GM10266 (cell line): Measurements from ENCODE around the gene KRT74.

Experiments used
- DNase-seq: peaks from one replicate; pipeline ENCODE4 v3.0.0; 2012; ENCODE audit errors: extremely low spot score
- CTCF ChIP-seq: IDR thresholded peaks from 2 replicates; pipeline ENCODE4 v1.5.1; 2012; ENCODE audit warnings: mild to moderate bottlenecking, low read depth; ENCODE audit not compliant: control insufficient read depth, insufficient read depth; ENCODE audit errors: missing control alignments

Gene KRT74

DNA sequence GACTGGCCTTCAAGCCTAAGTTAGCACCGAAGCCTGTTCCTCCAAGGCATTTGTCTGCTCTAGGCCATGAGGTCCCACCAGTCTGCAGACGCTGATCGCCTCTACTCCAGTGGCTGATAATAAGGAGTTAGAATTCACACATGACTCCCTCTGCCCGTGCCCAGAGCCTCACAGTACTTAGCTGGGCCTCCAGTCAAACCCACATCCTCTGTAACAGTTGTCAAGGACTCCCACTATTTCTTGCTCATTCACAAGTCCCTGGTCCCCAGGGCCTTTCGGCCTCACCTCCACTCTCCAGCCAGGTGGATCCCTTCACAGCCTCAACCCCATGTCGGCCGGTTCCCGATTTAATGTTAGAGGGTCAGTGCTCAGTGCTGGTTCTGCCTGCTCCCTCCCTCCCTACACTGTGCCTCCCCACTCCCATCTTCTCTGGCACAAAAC lies 47.1 kb downstream of the KRT74 start:
- no peak for TF ChIP-seq CTCF
- no peak for DNase-seq

DNA sequence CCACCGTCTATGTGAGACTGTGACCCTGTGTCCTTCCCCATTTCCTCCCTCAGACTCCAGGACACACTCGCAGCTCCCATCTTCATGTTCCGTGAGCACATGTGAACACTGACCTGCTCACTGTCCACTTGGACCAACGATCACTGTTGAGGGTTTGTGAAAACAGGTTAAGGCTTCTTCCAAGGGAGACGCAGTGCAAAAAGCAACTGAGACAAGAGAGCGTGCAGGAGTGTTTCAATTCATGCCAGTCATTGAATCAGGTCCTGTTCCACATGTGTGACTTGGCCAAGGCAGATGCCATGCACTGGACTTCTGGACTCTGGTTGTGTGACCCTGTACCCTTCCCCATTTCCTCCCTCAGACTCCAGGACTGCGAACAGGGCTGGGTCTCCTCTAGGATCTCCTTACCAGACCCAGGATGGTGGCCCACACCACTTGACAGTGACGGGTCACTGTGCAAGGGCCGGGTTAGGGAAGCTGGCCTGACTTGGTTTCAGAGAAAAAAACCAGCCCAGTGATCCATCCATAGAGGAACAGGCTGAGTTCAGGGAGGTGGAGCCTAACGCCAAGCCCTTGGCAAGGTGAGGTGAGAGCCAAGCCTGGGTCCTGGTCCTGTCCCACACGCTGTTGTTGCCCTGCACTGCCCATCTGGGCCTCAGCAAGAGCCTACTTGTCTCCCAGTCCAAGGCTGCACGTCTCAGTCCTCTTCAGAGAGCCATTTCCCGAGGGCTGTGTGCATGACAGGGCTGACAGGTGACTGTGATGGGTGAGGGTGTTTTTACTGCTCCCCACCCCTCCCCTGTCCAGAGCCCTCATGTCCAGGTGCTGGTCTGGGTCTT lies 47.8 kb downstream of the KRT74 start:
- TF ChIP-seq CTCF = no peak
- DNase-seq = no peak

DNA sequence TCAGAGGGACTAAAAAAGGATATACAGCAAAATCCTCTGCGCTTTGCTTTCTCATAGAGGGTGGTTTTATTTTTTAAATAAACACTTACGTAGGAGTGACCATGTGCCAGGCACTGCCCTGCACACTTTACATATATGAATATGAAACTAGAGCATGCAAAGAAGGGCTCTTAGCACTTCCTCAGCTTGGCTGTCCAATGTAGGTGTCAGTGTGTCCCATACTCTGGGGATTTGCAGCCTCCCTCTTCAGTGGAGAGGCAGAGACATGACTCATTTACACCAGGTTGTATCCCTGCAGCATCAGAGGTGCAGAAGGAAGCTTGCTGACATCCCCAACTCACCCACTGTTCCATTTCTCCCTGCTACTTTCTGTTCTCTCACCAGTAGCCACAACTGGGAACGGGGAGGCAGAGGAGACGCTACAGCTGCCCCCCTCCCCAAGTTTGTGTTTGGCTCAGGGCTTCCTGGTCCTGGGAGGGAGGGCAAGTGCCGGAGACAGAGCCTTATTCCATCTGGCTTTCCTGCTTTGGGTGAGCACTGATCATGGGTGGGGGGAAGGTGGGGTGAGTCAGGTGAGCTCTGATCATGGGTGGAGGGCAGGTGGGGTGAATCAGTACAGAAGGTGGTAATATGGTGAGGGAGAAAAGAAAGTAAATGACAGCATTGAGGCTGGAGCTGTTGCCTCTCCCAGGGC lies 48.6 kb downstream of the KRT74 start:
- no peak for DNase-seq
- no peak for TF ChIP-seq CTCF

GRCh38 chr12:52524241-52524897 lies 49.3 kb downstream of the KRT74 start:
- no peak for DNase-seq
- no peak for TF ChIP-seq CTCF

DNA sequence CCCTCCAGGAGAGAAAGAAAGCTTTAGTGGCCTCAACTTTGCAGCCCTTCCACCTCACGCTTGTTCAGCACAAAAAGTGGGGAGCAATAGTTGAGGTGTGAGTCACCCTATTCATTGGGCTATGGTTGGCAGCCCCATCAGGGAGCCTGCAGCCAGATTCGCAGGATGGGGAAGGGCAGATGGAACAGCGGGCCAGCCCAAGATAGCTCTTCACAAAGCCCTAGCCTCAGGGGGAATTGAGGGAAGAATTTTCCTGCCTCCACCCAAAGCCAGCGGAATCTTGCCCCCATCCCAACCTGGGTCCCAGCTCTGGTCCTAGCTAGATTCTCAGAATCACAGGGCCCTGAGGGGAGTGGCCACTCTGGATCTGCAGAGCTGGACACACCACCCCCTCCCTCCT lies 49.8 kb downstream of the KRT74 start:
- TF ChIP-seq CTCF = no peak

GRCh38 chr12:52522346-52523011 lies 51.2 kb downstream of the KRT74 start:
- DNase-seq = no peak
- no peak for TF ChIP-seq CTCF

More for the DNA sequence above, 49.8 kb downstream of the KRT74 start:
- no peak for DNase-seq
